CD4-positive, alpha-beta T cell (primary cell): ENCODE data around the gene PLXNA1. TPM values are rescaled to one million over a fixed set of nuclear protein-coding genes. Genes with fewer than 3 reads are reported as not detected.

ENCODE experiments used
- ATAC-seq: fragments of 200-7000 bp; cut with Tn5 transposase; one replicate; pipeline ENCODE4 v1.10.0; 2022; ENCODE audit warnings: mild to moderate bottlenecking; ENCODE audit not compliant: poor library complexity
- CTCF ChIA-PET: fragments of 350-600 bp; sonication (Branson Sonifier 250); formaldehyde crosslinking; loops from one replicate; lab custom pipeline; 2021; ENCODE audit warnings: antibody characterized with exemption, inconsistent platforms; lab: Charles Lee
- POLR2A ChIA-PET: fragments of 350-600 bp; sonication (Branson Sonifier 250); formaldehyde crosslinking; loops from one replicate; lab custom pipeline; 2021; ENCODE audit warnings: antibody characterized with exemption, inconsistent platforms; lab: Charles Lee
- DNase-seq, 14 experiments: peaks; one replicate each; pipeline ENCODE4 v3.0.0-alpha.2; 2013 to 2020; ENCODE audit warnings: mixed read lengths in 2 of 14
- H3K27ac ChIP-seq, 2 donors: one replicate each; pipeline versions ENCODE4 v1.5.1 to v1.7.0; 2013; ENCODE audit warnings: low read length in 2 of 2, low read depth in 1 of 2, mild to moderate bottlenecking in 1 of 2
- H3K27me3 ChIP-seq, 2 experiments: 1 replicate in 1 of 2; 2 replicates in 1 of 2; pipeline versions ENCODE4 v1.6.1 to v1.7.0; 2013; ENCODE audit warnings: low read length in 2 of 2, control low read depth in 1 of 2, mild to moderate bottlenecking in 1 of 2, moderate library complexity in 1 of 2; ENCODE audit not compliant: insufficient read depth in 2 of 2, control insufficient read depth in 1 of 2
- H3K36me3 ChIP-seq: one replicate; pipeline ENCODE4 v1.6.1; 2013; ENCODE audit warnings: low read length, control low read depth; ENCODE audit not compliant: insufficient read depth
- H3K4me1 ChIP-seq: one replicate; pipeline ENCODE4 v1.6.1; 2013; ENCODE audit warnings: low read length, control low read depth; ENCODE audit not compliant: insufficient read depth
- H3K4me3 ChIP-seq: one replicate; pipeline ENCODE4 v1.5.1; 2013; ENCODE audit warnings: mild to moderate bottlenecking, low read length, moderate library complexity
- H3K9me3 ChIP-seq, 2 experiments: 1 replicate in 1 of 2; 2 replicates in 1 of 2; pipeline versions ENCODE4 v1.6.1 to v1.7.0; 2013; ENCODE audit warnings: low read length in 2 of 2, mild to moderate bottlenecking in 2 of 2, control low read depth in 1 of 2, moderate library complexity in 1 of 2; ENCODE audit not compliant: control insufficient read depth in 1 of 2, insufficient read depth in 1 of 2
- H3K27ac Mint-ChIP-seq: one replicate; pipeline ENCODE4 v1.8.0; 2020; ENCODE audit warnings: mixed read lengths
- H3K27me3 Mint-ChIP-seq: one replicate; pipeline ENCODE4 v1.8.0; 2021; ENCODE audit warnings: mixed read lengths
- H3K36me3 Mint-ChIP-seq: one replicate; pipeline ENCODE4 v1.8.0; 2021; ENCODE audit warnings: low read depth, mixed read lengths
- H3K4me1 Mint-ChIP-seq: one replicate; pipeline ENCODE4 v1.8.0; 2021; ENCODE audit warnings: low read depth, mixed read lengths
- H3K4me3 Mint-ChIP-seq: one replicate; pipeline ENCODE4 v1.8.0; 2020; ENCODE audit warnings: mild to moderate bottlenecking, mixed read lengths
- H3K9me3 Mint-ChIP-seq: one replicate; pipeline ENCODE4 v1.8.0; 2020; ENCODE audit warnings: mixed read lengths
- intact Hi-C, 2 experiments: fragments of 100-400 bp; cut with DNase I in 1 of 2; cut with micrococcal nuclease in 1 of 2; formaldehyde crosslinking; loops; one replicate each; pipeline versions ENCODE4 v1.15.1 to v1.9.0; 2023 to 2025; cut with DNase I, micrococcal nuclease
- total RNA-seq, 174 experiments: library from RNA in 2 of 174; stranded (reverse) in 2 of 174; gene quantifications; one replicate each; pipeline ENCODE4 v1.2.3 and lab custom pipeline; 2021 to 2026
- TF ChIP-seq, protein P1 (sequence below): fragments of 200-600 bp; IDR thresholded peaks from one replicate; pipeline ENCODE4 v1.8.0; 2022; ENCODE audit warnings: antibody characterized with exemption, mild to moderate bottlenecking

The PLXNA1 gene
- total RNA-seq, 2 experiments from 2014 or later = 9.8 to 10.6 TPM

DNA sequence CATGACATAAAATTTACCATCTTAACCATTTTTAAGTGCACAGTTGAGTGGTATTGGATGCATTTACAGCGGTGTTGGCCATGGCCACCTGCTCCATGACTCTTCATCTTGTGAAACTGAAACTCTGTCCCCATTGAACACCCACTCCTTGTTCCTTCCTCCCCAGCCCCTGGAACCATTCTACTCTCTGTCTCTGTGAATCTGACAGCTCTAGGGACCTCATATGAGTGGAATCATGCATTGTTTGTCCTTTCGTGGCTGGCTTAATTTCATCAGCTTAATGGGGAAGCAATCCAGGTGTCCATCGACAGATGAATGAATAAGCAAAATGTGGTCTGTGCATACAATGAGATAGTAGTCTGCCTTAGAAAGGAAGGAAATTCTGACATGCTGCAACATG, 42.5 kb downstream of the PLXNA1 start:
- Mint-ChIP-seq H3K27ac (no peak overlapping the region), H3K9me3 (no peaks in the 10 kb centered on the region), H3K27me3 (no peaks in the 10 kb centered on the region), H3K4me3 (no peak overlapping the region), H3K36me3 (peaks cover 17% of the 10 kb centered on the region), H3K4me1 (no peaks in the 10 kb centered on the region)
- H3K27ac ChIP-seq = no peak overlapping the region
- no peaks in the 10 kb centered on the region for H3K4me1 ChIP-seq
- H3K9me3 ChIP-seq = no peaks in the 10 kb centered on the region
- H3K4me3 ChIP-seq = no peak overlapping the region
- peaks cover 18% of the 10 kb centered on the region for H3K36me3 ChIP-seq
- ChIA-PET CTCF (interaction anchor here (1.1 kb wide), 1 partner anchor 43 kb away, joined by 3 read pairs; the partner anchor contains the start of gene PLXNA1), POLR2A (no interaction called here)
- TF ChIP-seq, protein P1, sequence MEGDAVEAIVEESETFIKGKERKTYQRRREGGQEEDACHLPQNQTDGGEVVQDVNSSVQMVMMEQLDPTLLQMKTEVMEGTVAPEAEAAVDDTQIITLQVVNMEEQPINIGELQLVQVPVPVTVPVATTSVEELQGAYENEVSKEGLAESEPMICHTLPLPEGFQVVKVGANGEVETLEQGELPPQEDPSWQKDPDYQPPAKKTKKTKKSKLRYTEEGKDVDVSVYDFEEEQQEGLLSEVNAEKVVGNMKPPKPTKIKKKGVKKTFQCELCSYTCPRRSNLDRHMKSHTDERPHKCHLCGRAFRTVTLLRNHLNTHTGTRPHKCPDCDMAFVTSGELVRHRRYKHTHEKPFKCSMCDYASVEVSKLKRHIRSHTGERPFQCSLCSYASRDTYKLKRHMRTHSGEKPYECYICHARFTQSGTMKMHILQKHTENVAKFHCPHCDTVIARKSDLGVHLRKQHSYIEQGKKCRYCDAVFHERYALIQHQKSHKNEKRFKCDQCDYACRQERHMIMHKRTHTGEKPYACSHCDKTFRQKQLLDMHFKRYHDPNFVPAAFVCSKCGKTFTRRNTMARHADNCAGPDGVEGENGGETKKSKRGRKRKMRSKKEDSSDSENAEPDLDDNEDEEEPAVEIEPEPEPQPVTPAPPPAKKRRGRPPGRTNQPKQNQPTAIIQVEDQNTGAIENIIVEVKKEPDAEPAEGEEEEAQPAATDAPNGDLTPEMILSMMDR = no peak
- intact Hi-C loops = no loop called here
- ATAC-seq = no peak
- H3K27me3 ChIP-seq = no peaks in the 10 kb centered on the region
- DNase-seq = no peak

DNA sequence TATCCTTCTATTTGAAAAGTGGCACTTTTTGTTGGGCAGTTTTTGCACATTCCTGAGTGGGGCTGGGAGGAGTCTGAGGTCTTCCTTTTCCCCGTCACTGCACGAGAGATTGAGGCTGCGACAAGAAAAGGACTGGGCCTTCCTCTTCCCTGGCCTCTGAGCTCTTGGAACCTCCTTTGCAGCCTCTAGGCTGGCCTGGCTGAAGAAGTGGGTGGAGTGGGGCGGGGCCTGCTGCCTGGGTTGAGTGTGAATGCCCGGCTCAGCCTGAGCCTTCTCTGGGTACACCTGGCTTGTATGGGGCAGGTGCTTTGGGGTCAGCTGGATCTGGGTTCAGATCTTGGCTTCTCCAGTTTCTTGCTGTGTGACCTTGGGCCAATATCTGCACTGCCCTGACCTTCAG, 43.1 kb downstream of the PLXNA1 start:
- H3K4me3 Mint-ChIP-seq = no peak overlapping the region
- CTCF ChIA-PET = interaction anchor here (1.1 kb wide), 1 partner anchor 43 kb away, joined by 3 read pairs; the partner anchor contains the start of gene PLXNA1
- TF ChIP-seq, protein P1 = no peak
- DNase-seq (no peak), ATAC-seq (no peak)
- H3K9me3 ChIP-seq = no peaks in the 10 kb centered on the region
- peaks cover 16% of the 10 kb centered on the region for H3K36me3 ChIP-seq
- no peak overlapping the region for H3K27ac ChIP-seq
- H3K27me3 Mint-ChIP-seq = no peaks in the 10 kb centered on the region
- no peak overlapping the region for H3K27ac Mint-ChIP-seq
- H3K27me3 ChIP-seq = no peaks in the 10 kb centered on the region
- no peaks in the 10 kb centered on the region for H3K9me3 Mint-ChIP-seq
- H3K4me1 Mint-ChIP-seq = no peaks in the 10 kb centered on the region
- H3K36me3 Mint-ChIP-seq = peaks cover 16% of the 10 kb centered on the region
- POLR2A ChIA-PET = interaction anchor here (0.6 kb wide), 1 partner anchor 232 kb away, joined by 3 read pairs; no protein-coding TSS in a partner anchor
- intact Hi-C loops = no loop called here
- no peak overlapping the region for H3K4me3 ChIP-seq
- no peaks in the 10 kb centered on the region for H3K4me1 ChIP-seq

DNA sequence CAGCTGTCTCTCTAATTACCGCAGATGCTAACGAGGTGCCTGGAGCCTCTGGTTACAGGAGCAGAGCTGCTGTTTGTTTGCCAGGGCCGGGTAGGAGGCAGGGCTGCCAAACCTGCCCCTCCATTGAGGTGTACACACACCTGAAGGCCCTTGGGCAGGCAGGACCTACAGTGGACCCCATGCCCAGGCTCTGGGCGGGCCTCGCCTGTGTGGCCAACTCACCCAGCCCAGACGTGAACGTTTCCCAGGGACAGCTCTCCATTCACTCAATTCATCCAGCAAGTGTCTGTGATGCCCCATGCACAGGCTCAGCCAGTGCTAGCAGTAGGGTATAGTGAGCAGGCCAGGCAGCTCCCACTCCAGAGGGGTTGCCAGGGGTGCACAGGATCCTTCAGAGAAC, 43.7 kb downstream of the PLXNA1 start:
- no peaks in the 10 kb centered on the region for H3K9me3 ChIP-seq
- no peak for ATAC-seq
- H3K27ac ChIP-seq = no peak overlapping the region
- no peaks in the 10 kb centered on the region for H3K4me1 Mint-ChIP-seq
- H3K9me3 Mint-ChIP-seq = no peaks in the 10 kb centered on the region
- ChIA-PET CTCF (interaction anchor here (1.1 kb wide), 1 partner anchor 44 kb away, joined by 3 read pairs; the partner anchor contains the start of gene PLXNA1), POLR2A (interaction anchor here (0.6 kb wide), 1 partner anchor 232 kb away, joined by 3 read pairs; no protein-coding TSS in a partner anchor)
- no peak overlapping the region for H3K4me3 Mint-ChIP-seq
- H3K4me1 ChIP-seq = no peaks in the 10 kb centered on the region
- intact Hi-C loops = no loop called here
- DNase-seq = no peak
- no peaks in the 10 kb centered on the region for H3K27me3 Mint-ChIP-seq
- peaks cover 13% of the 10 kb centered on the region for H3K36me3 ChIP-seq
- H3K27ac Mint-ChIP-seq = no peak overlapping the region
- H3K36me3 Mint-ChIP-seq = peaks cover 15% of the 10 kb centered on the region
- no peaks in the 10 kb centered on the region for H3K27me3 ChIP-seq
- H3K4me3 ChIP-seq = no peak overlapping the region
- TF ChIP-seq, protein P1 = no peak
